CD4-positive, alpha-beta T cell (primary cell): Measurements from ENCODE around the gene FYN. TPM values are rescaled to one million over a fixed set of nuclear protein-coding genes. Genes with fewer than 3 reads are reported as not detected.

ENCODE experiments used
- ATAC-seq: fragments of 200-7000 bp; cut with Tn5 transposase; one replicate; pipeline ENCODE4 v1.10.0; 2022; ENCODE audit warnings: mild to moderate bottlenecking; ENCODE audit not compliant: poor library complexity
- CTCF ChIA-PET: fragments of 350-600 bp; sonication (Branson Sonifier 250); formaldehyde crosslinking; loops from one replicate; lab custom pipeline; 2021; ENCODE audit warnings: antibody characterized with exemption, inconsistent platforms; lab: Charles Lee
- POLR2A ChIA-PET: fragments of 350-600 bp; sonication (Branson Sonifier 250); formaldehyde crosslinking; loops from one replicate; lab custom pipeline; 2021; ENCODE audit warnings: antibody characterized with exemption, inconsistent platforms; lab: Charles Lee
- DNase-seq, 14 experiments: peaks; one replicate each; pipeline ENCODE4 v3.0.0-alpha.2; 2013 to 2020; ENCODE audit warnings: mixed read lengths in 2 of 14
- H3K27ac ChIP-seq, 2 donors: one replicate each; pipeline versions ENCODE4 v1.5.1 to v1.7.0; 2013; ENCODE audit warnings: low read length in 2 of 2, low read depth in 1 of 2, mild to moderate bottlenecking in 1 of 2
- H3K27me3 ChIP-seq, 2 experiments: 1 replicate in 1 of 2; 2 replicates in 1 of 2; pipeline versions ENCODE4 v1.6.1 to v1.7.0; 2013; ENCODE audit warnings: low read length in 2 of 2, control low read depth in 1 of 2, mild to moderate bottlenecking in 1 of 2, moderate library complexity in 1 of 2; ENCODE audit not compliant: insufficient read depth in 2 of 2, control insufficient read depth in 1 of 2
- H3K36me3 ChIP-seq: one replicate; pipeline ENCODE4 v1.6.1; 2013; ENCODE audit warnings: low read length, control low read depth; ENCODE audit not compliant: insufficient read depth
- H3K4me1 ChIP-seq: one replicate; pipeline ENCODE4 v1.6.1; 2013; ENCODE audit warnings: low read length, control low read depth; ENCODE audit not compliant: insufficient read depth
- H3K4me3 ChIP-seq: one replicate; pipeline ENCODE4 v1.5.1; 2013; ENCODE audit warnings: mild to moderate bottlenecking, low read length, moderate library complexity
- H3K9me3 ChIP-seq, 2 experiments: 1 replicate in 1 of 2; 2 replicates in 1 of 2; pipeline versions ENCODE4 v1.6.1 to v1.7.0; 2013; ENCODE audit warnings: low read length in 2 of 2, mild to moderate bottlenecking in 2 of 2, control low read depth in 1 of 2, moderate library complexity in 1 of 2; ENCODE audit not compliant: control insufficient read depth in 1 of 2, insufficient read depth in 1 of 2
- H3K27ac Mint-ChIP-seq: one replicate; pipeline ENCODE4 v1.8.0; 2020; ENCODE audit warnings: mixed read lengths
- H3K27me3 Mint-ChIP-seq: one replicate; pipeline ENCODE4 v1.8.0; 2021; ENCODE audit warnings: mixed read lengths
- H3K36me3 Mint-ChIP-seq: one replicate; pipeline ENCODE4 v1.8.0; 2021; ENCODE audit warnings: low read depth, mixed read lengths
- H3K4me1 Mint-ChIP-seq: one replicate; pipeline ENCODE4 v1.8.0; 2021; ENCODE audit warnings: low read depth, mixed read lengths
- H3K4me3 Mint-ChIP-seq: one replicate; pipeline ENCODE4 v1.8.0; 2020; ENCODE audit warnings: mild to moderate bottlenecking, mixed read lengths
- H3K9me3 Mint-ChIP-seq: one replicate; pipeline ENCODE4 v1.8.0; 2020; ENCODE audit warnings: mixed read lengths
- intact Hi-C, 2 experiments: fragments of 100-400 bp; cut with DNase I in 1 of 2; cut with micrococcal nuclease in 1 of 2; formaldehyde crosslinking; loops; one replicate each; pipeline versions ENCODE4 v1.15.1 to v1.9.0; 2023 to 2025; cut with DNase I, micrococcal nuclease
- total RNA-seq, 174 experiments: library from RNA in 2 of 174; stranded (reverse) in 2 of 174; gene quantifications; one replicate each; pipeline ENCODE4 v1.2.3 and lab custom pipeline; 2021 to 2026
- TF ChIP-seq, protein P1 (sequence below): fragments of 200-600 bp; IDR thresholded peaks from one replicate; pipeline ENCODE4 v1.8.0; 2022; ENCODE audit warnings: antibody characterized with exemption, mild to moderate bottlenecking

FYN gene
- total RNA-seq, 2 experiments from 2014 or later = 419 TPM

GRCh38 chr6:111628142-111628850 is 245.0 kb downstream of the FYN start:
- ChIA-PET POLR2A (no interaction called here), CTCF (no interaction called here)
- Mint-ChIP-seq H3K9me3 (peaks cover 4% of the 10 kb centered on the region), H3K27me3 (no peaks in the 10 kb centered on the region), H3K4me3 (no peak overlapping the region), H3K36me3 (no peaks in the 10 kb centered on the region), H3K4me1 (no peaks in the 10 kb centered on the region), H3K27ac (no peak overlapping the region)
- ATAC-seq = no peak
- intact Hi-C loops = no loop called here
- no peak overlapping the region for H3K4me3 ChIP-seq
- no peaks in the 10 kb centered on the region for H3K4me1 ChIP-seq
- no peak for DNase-seq
- H3K9me3 ChIP-seq = peaks cover 3 to 7% of the 10 kb centered on the region in 2 experiments
- no peaks in the 10 kb centered on the region for H3K27me3 ChIP-seq
- no peaks in the 10 kb centered on the region for H3K36me3 ChIP-seq
- TF ChIP-seq, protein P1, sequence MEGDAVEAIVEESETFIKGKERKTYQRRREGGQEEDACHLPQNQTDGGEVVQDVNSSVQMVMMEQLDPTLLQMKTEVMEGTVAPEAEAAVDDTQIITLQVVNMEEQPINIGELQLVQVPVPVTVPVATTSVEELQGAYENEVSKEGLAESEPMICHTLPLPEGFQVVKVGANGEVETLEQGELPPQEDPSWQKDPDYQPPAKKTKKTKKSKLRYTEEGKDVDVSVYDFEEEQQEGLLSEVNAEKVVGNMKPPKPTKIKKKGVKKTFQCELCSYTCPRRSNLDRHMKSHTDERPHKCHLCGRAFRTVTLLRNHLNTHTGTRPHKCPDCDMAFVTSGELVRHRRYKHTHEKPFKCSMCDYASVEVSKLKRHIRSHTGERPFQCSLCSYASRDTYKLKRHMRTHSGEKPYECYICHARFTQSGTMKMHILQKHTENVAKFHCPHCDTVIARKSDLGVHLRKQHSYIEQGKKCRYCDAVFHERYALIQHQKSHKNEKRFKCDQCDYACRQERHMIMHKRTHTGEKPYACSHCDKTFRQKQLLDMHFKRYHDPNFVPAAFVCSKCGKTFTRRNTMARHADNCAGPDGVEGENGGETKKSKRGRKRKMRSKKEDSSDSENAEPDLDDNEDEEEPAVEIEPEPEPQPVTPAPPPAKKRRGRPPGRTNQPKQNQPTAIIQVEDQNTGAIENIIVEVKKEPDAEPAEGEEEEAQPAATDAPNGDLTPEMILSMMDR = no peak
- no peak overlapping the region for H3K27ac ChIP-seq

DNA sequence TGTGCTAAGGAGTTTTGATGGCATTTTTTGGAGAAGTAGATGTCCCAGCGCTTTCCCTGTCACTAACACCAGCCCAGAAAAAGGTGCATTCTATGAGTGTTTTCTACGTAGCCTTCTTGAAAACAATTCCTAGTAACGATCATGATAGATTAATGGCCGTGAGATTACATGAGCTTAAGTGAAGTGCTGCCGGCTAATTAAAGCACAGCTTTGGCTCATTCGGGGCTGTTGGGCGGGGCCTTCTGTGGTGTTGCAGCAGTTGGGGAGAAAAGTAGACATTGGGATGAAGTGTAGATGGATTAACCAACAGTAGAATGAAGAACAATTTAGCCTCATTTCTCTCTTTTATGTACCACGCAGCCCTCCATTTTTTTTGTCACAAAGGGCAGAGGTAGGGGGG is 246.8 kb downstream of the FYN start:
- no peak for ATAC-seq
- ChIA-PET POLR2A (no interaction called here), CTCF (no interaction called here)
- Histone ChIP-seq H3K9me3 (peaks cover 3 to 7% of the 10 kb centered on the region in 2 experiments), H3K27ac (no peak overlapping the region), H3K4me1 (no peaks in the 10 kb centered on the region), H3K36me3 (no peaks in the 10 kb centered on the region), H3K4me3 (no peak overlapping the region), H3K27me3 (no peaks in the 10 kb centered on the region)
- no peaks in the 10 kb centered on the region for H3K36me3 Mint-ChIP-seq
- intact Hi-C loops = no loop called here
- no peak overlapping the region for H3K4me3 Mint-ChIP-seq
- no peaks in the 10 kb centered on the region for H3K4me1 Mint-ChIP-seq
- no peaks in the 10 kb centered on the region for H3K27me3 Mint-ChIP-seq
- peaks cover 4% of the 10 kb centered on the region for H3K9me3 Mint-ChIP-seq
- H3K27ac Mint-ChIP-seq = no peak overlapping the region
- TF ChIP-seq, protein P1 = no peak
- no peak for DNase-seq

DNA sequence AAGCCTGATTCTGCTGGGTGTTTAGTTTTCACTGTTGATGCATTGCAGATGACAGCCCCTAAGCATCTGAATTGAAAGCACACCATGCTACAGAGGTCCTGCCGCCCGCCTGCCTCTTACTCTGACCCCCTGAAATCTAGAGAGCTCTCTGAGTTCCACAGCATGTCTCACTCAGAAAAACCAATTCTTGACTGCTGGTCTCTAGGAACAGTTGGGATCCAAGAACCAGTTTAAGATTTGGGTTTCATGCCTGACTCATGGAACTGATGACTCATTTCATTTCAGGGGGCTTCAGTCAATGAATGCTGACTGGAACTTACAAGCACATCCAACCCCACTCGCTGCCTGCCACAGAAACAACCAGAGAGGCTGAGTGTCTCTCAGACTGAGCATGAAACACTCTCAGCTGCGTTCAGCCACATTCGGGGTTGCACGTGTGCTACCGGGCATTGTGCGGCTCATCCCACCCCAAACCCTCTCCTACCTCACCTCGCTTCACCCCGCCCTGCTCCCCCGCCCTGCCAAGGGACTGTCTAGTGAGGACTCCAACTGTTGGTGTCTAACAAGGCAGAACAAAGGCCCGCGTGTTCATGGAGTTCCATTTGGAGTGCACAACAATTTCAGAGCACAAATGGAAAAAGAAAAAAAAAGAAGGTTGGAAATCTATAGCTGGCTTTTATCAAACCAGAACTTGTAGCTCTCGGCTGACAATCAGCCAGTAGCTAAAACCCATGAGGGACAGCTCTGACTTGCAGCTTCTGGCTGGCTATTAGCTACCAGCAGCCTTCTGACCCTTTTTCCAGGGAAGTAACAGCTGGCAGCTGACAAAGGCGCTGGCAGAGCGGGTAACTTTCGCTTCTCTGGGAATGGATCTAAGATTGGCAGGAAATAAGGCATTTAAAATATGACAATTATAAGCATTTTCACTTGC is 247.5 kb downstream of the FYN start:
- H3K4me3 Mint-ChIP-seq = no peak overlapping the region
- Histone ChIP-seq H3K4me3 (no peak overlapping the region), H3K27ac (no peak overlapping the region), H3K9me3 (peaks cover 3 to 7% of the 10 kb centered on the region in 2 experiments), H3K36me3 (no peaks in the 10 kb centered on the region), H3K27me3 (no peaks in the 10 kb centered on the region), H3K4me1 (no peaks in the 10 kb centered on the region)
- H3K27ac Mint-ChIP-seq = no peak overlapping the region
- ATAC-seq = no peak
- no peak for DNase-seq
- TF ChIP-seq, protein P1 = no peak
- intact Hi-C loops = no loop called here
- POLR2A ChIA-PET = no interaction called here
- peaks cover 4% of the 10 kb centered on the region for H3K9me3 Mint-ChIP-seq
- no peaks in the 10 kb centered on the region for H3K4me1 Mint-ChIP-seq
- CTCF ChIA-PET = no interaction called here
- H3K36me3 Mint-ChIP-seq = no peaks in the 10 kb centered on the region
- H3K27me3 Mint-ChIP-seq = no peaks in the 10 kb centered on the region
